NCI-H146 treated with DMSO at 0.1 percent for 48 hours (cell line): ENCODE measurements around the gene SDK2.

Experiments
- DNase-seq: peaks from one replicate; lab custom pipeline; 2025; ENCODE audit not compliant: unreplicated experiment; lab: John Stamatoyannopoulos, UW

Gene SDK2

DNA sequence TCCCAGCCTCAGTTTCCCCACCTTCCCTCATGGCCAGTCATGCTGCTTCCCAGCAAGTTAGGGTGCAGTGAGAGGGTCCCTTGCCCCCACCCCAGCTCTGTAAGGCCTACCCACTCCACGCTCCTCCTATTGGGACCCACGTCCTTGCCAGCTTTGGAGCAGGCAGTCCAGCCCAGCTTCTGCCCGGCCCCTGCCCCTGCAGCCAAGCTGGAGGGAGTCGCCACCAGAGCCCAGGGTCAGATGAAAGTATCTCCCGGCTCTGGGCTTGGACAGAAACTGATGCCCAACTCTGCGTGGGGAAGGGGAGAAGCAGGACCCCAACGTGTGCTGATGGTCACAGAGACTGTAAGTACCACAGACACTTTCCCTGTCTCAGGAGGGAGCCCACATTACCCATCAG, 32.6 kb downstream of the SDK2 start:
- DNase-seq: no peak

GRCh38 chr17:73610331-73610911, 33.8 kb downstream of the SDK2 start:
- no peak for DNase-seq

DNA sequence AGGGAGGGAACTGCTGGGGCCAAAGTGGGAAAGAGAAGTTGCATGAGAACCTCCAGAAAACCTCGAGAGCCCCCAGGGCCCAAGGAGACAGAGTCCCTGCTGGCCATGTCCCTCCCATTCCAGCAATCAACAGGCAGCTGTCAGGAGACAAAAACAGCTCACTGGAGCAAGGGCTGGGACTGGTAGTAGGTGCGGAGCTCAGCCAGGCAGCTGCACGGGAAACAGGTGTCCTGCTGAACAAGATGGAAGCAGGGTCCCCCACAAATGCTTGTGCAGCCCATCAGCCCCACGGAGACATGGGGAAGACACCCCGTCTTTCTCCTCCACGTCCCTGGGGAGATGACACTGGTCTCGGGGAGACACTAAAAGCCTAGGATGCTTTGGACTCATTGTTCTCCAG, 34.5 kb downstream of the SDK2 start:
- no peak for DNase-seq

- no peak for DNase-seq
These were observed 35.2 kb downstream of the SDK2 start for GRCh38 chr17:73609060-73609459.

- DNase-seq: no peak
These were observed 38.8 kb downstream of the SDK2 start for GRCh38 chr17:73605444-73605843.

DNA sequence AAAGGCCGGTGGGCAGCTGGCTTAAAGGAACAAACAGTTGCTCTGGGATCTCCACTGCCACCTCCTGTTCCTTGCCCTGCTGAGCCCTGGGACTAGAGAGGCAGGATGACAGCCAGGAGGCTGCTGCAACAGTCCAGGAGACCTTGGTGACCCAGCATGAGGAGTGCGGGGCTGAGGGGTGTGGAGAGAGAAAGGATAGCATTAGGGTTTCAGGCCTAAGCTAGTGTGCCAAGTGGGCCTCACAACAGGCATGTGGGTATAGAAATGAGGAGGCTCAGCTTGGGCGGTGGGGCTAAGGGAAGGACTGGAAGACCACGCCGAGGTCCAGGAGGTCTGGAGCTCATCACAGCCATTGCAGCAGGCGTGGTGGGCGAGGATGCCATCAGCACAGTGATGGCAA, 39.8 kb downstream of the SDK2 start:
- DNase-seq: no peak

DNA sequence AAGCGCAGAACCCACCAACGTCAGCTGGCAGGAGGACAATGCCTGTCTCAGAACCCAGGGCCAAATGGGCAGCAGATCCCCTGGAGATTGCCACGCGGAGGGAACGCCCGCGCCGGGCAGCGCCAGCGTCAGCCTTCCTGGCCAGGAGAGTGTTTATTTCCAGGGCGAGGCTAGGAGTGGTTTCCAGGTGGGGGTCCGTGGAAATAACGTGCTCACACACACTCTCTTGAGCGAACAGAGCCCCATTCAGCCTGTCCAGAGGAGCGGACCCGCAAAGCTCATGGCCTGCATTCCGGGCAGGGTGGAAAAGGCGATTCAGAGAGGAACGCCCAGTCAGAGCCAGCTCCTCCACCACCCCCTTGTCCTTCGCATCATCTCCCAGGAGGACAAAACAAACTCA, 40.3 kb downstream of the SDK2 start:
- DNase-seq: no peak

- no peak for DNase-seq
These were observed 44.0 kb downstream of the SDK2 start for GRCh38 chr17:73600103-73600871.

GRCh38 chr17:73599599-73599998, 44.6 kb downstream of the SDK2 start:
- DNase-seq: no peak

- no peak for DNase-seq
These were observed 46.0 kb downstream of the SDK2 start for GRCh38 chr17:73598212-73598611.

DNA sequence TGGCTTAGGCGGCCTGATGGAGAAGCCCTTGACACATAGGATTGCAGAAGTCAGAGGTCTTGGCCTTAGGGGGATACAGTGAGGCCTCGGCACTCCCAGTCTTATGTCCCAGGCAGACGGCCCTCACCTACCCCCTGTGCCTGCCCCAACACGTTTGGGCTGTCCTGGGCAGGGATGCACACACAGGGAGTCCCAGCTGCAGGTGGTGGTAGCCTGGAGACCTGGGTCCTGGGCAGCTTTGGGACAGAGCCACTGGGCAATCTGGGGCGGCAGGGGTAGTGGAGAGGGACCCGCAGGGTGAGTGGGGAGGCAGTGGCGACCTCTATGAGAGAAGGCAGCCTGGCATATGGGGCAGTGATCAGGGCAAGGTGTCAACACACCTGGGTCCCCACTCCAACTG, 48.3 kb downstream of the SDK2 start:
- DNase-seq: no peak

DNA sequence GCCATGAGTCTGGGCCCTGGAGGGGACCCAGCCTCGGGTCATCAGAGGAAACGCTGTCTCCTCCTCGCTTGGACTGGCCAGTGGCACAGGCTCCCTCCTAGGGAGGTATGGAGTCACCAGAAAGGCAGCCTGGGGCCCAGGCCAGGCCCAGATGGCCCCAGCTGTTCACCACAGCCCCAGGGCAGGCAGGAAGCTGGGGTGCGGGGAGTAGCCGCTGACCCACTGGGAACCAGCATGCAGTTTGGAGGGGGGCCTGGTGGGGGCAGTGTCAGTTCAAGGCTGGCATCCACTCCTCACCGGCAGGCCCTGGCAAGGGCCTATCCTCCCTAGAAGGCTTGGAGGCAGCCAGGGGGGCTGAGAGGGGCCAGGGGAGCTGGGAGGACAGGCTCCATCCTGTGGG, 48.8 kb downstream of the SDK2 start:
- no peak for DNase-seq

DNA sequence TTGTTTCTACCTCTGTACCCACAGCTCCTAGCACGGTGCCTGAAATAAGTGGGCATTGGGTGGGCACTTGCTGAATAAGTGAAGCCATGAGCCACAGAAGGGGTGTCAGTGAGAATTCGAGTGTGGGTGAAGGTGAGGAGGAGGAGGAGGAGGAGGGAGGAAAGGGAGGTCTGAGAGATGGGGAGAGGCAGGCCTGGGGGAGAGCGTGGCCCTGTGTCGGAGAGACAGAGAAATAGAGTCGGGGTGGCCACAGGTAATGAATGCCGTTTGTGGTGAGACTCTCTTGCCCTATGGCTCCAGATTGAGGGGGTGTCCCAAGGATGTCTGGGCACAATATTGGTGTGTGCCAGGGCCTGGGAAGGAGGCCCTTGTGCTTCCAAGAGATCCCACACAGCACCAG, 49.2 kb downstream of the SDK2 start:
- DNase-seq: no peak

DNA sequence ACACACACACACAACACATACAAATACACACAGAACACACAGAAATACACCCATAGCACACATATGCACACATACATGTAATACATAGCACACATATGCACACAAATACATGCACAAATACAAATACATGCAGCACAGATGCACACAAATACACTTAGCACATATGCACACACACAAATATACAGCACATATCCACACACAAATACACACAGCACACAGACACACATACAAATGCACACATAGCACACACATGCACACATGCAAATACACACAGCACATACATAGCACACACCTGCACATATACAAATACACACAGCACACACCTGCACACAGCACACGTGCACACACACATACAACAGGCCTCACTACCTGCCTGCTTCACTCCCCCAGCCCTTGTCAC, 49.6 kb downstream of the SDK2 start:
- DNase-seq: no peak

GRCh38 chr17:73594025-73594424, 50.2 kb downstream of the SDK2 start:
- no peak for DNase-seq

- DNase-seq: no peak
These were observed 50.8 kb downstream of the SDK2 start for GRCh38 chr17:73593249-73593965.

- no peak for DNase-seq
These were observed 51.7 kb downstream of the SDK2 start for GRCh38 chr17:73592501-73592961.

DNA sequence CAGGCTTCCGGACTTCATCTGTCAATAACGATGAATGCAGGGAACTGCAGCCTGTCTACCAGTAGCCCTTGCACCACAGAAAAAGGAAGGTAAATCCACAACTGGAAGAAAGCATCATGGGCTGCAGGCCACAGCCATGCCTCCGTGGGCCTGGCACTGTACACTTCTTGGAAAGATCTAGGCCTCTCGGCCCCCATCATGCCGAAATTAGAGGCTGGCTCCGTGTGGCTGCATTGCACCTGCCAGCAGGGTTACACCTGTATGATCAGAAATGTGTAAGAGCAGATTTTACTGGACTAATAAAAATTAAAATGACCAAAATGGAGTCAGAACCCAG, 52.2 kb downstream of the SDK2 start:
- no peak for DNase-seq

GRCh38 chr17:73591296-73592078, 52.8 kb downstream of the SDK2 start:
- DNase-seq: no peak

DNA sequence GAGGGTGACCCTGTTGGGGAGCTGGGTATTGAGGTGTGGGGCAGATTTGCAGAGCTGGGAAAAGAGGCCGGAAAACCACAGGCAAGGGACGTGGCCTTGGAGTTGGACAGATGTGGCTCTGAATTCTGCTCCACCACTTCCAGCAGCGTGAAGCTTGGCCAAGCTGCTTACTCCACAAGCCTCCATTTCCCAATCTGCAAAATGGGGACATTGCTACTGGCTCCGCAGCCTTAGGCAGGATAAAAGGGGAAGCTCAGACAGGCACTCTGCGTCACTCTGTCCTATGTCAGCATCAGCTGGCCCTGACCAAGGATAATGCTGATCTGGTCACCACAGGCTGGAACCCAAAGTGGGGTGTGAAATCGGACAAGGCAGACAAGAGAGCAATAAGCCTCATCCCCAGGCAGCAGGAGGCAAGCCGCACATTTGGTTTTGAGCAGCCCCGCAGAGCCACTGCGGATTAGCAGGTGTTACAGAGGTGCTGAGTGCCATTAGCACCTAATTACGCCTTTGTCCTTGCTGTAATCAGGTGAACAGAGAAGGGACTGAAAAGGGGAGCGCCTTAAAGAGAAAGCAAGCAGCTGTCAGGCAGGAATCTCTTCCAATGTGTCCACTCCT, 54.8 kb downstream of the SDK2 start:
- peak; percentile 93 for DNase-seq

- DNase-seq: peak; percentile 35
These were observed 55.4 kb downstream of the SDK2 start for GRCh38 chr17:73588891-73589290.
